Dermis blood vessel endothelial cell (primary cell): Measurements from ENCODE around the gene RFX8. TPM values are rescaled to one million over a fixed set of nuclear protein-coding genes. Genes with fewer than 3 reads are reported as not detected.
A peak's percentile ranks its signal among the peaks of the same experiment; 100 is the strongest.
"Not testable (repeated sequence)": the region's sequence is repeated elsewhere in the genome, so short reads cannot be mapped to it uniquely, and the experiment has no call there.

Experiments
- DNase-seq: peaks from one replicate; pipeline ENCODE4 v3.0.0; 2010
- total RNA-seq: library from RNA; depleted of rRNA; stranded (reverse); fragments of >200 nt; gene quantifications from 2 replicates; pipeline ENCODE4 v1.2.3, GENCODE V29; 2014

Gene RFX8
- total RNA-seq, 1 donor from 2014 or later = 0.51 TPM

GRCh38 chr2:101440127-101440738, 34.7 kb downstream of the RFX8 start:
- no peak for DNase-seq

GRCh38 chr2:101439716-101440115, 35.2 kb downstream of the RFX8 start:
- DNase-seq = no peak

GRCh38 chr2:101438555-101438954, 36.4 kb downstream of the RFX8 start:
- not testable (repeated sequence) for DNase-seq

- DNase-seq = peak; percentile 48
Measured at GRCh38 chr2:101435001-101435862, 39.7 kb downstream of the RFX8 start.

GRCh38 chr2:101433465-101433864, 41.4 kb downstream of the RFX8 start:
- DNase-seq = no peak

- DNase-seq = no peak
Measured at GRCh38 chr2:101432411-101433181, 42.3 kb downstream of the RFX8 start.

GRCh38 chr2:101431486-101431885, 43.4 kb downstream of the RFX8 start:
- no peak for DNase-seq

GRCh38 chr2:101430156-101430555, 44.8 kb downstream of the RFX8 start:
- DNase-seq = no peak

GRCh38 chr2:101429453-101429852, 45.5 kb downstream of the RFX8 start:
- no peak for DNase-seq

- DNase-seq = no peak
Measured at GRCh38 chr2:101428422-101429176, 46.3 kb downstream of the RFX8 start.

GRCh38 chr2:101427743-101428142, 47.2 kb downstream of the RFX8 start:
- no peak for DNase-seq

GRCh38 chr2:101427240-101427639, 47.7 kb downstream of the RFX8 start:
- no peak for DNase-seq

GRCh38 chr2:101426822-101427221, 48.1 kb downstream of the RFX8 start:
- DNase-seq = no peak

GRCh38 chr2:101420623-101421022, 54.3 kb downstream of the RFX8 start:
- DNase-seq = no peak

GRCh38 chr2:101419096-101419663, 55.7 kb downstream of the RFX8 start:
- DNase-seq = peak; percentile 88

GRCh38 chr2:101418460-101419095, 56.3 kb downstream of the RFX8 start:
- DNase-seq = peak; percentile 20

- no peak for DNase-seq
Measured at GRCh38 chr2:101416609-101417008, 58.3 kb downstream of the RFX8 start.

GRCh38 chr2:101415884-101416283, 59.0 kb downstream of the RFX8 start:
- DNase-seq = no peak

GRCh38 chr2:101415220-101415619, 59.7 kb downstream of the RFX8 start:
- DNase-seq = no peak

GRCh38 chr2:101412092-101412694, 62.7 kb downstream of the RFX8 start:
- DNase-seq = no peak

- DNase-seq = peak; percentile 40
Measured at GRCh38 chr2:101410746-101411145, 64.2 kb downstream of the RFX8 start.
